ENCODE data around the gene PLEKHN1.

DNA sequence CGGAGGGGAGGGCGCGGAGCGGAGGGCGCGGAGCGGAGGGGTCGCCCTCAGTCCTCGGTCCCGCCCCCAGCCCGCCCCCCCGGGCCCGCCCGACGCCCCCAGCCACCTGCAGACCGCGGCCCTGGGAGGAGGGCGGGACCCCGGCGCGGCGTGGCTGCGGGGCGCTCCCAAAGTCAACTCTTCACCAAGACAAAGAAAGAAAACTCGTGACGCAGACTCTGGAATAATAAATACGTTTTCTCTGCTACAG is 32.4 kb downstream of the PLEKHN1 start:
- TF ChIP-seq, protein P1, sequence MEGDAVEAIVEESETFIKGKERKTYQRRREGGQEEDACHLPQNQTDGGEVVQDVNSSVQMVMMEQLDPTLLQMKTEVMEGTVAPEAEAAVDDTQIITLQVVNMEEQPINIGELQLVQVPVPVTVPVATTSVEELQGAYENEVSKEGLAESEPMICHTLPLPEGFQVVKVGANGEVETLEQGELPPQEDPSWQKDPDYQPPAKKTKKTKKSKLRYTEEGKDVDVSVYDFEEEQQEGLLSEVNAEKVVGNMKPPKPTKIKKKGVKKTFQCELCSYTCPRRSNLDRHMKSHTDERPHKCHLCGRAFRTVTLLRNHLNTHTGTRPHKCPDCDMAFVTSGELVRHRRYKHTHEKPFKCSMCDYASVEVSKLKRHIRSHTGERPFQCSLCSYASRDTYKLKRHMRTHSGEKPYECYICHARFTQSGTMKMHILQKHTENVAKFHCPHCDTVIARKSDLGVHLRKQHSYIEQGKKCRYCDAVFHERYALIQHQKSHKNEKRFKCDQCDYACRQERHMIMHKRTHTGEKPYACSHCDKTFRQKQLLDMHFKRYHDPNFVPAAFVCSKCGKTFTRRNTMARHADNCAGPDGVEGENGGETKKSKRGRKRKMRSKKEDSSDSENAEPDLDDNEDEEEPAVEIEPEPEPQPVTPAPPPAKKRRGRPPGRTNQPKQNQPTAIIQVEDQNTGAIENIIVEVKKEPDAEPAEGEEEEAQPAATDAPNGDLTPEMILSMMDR (tag by site-specific recombination; IDR thresholded peaks at IDR 0.05): no peak
- TF ChIP-seq ZNF184 (tag by site-specific recombination; IDR thresholded peaks at IDR 0.05): no peak
- TF ChIP-seq, protein P2, sequence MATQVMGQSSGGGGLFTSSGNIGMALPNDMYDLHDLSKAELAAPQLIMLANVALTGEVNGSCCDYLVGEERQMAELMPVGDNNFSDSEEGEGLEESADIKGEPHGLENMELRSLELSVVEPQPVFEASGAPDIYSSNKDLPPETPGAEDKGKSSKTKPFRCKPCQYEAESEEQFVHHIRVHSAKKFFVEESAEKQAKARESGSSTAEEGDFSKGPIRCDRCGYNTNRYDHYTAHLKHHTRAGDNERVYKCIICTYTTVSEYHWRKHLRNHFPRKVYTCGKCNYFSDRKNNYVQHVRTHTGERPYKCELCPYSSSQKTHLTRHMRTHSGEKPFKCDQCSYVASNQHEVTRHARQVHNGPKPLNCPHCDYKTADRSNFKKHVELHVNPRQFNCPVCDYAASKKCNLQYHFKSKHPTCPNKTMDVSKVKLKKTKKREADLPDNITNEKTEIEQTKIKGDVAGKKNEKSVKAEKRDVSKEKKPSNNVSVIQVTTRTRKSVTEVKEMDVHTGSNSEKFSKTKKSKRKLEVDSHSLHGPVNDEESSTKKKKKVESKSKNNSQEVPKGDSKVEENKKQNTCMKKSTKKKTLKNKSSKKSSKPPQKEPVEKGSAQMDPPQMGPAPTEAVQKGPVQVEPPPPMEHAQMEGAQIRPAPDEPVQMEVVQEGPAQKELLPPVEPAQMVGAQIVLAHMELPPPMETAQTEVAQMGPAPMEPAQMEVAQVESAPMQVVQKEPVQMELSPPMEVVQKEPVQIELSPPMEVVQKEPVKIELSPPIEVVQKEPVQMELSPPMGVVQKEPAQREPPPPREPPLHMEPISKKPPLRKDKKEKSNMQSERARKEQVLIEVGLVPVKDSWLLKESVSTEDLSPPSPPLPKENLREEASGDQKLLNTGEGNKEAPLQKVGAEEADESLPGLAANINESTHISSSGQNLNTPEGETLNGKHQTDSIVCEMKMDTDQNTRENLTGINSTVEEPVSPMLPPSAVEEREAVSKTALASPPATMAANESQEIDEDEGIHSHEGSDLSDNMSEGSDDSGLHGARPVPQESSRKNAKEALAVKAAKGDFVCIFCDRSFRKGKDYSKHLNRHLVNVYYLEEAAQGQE (tag by site-specific recombination; IDR thresholded peaks at IDR 0.05): no peak

All from HEK293 (cell line).